ENCODE results near the gene MAN2A2.
A peak's percentile ranks its signal among the peaks of the same experiment; 100 is the strongest.

MAN2A2 gene

DNA sequence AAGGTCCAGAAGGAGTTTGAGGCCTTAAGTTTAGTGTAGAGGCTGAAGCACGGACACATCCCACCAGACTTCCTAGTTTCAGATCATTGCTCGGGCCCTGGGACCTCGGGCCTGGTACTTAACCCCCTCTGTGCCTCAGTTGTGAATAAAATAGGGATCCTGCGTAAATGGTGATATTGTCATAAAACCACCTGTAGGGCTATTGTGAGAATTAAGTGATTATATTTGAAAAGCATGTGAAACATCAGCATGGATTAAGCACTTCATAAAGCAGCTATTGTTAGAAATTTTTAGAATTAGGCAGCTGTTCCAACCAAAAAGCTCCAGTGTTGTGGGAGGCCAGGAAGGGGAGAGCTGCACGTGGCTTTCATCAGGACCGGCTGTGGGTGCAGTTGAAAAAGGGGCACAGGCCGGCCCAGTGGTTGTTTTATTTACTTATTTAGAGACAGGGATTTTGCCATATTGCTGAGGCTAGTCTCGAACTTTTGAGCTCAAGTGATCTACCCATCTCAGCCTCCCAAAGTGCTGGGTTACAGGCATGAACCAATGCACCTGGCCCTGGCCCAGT lies 56.0 kb downstream of the MAN2A2 start:
- no peak overlapping the region for H3K4me3 Mint-ChIP-seq
- peaks cover 74% of the 10 kb centered on the region for H3K36me3 Mint-ChIP-seq
- peaks cover 7% of the 10 kb centered on the region for H3K4me1 Mint-ChIP-seq
- no peaks in the 10 kb centered on the region for H3K9me3 Mint-ChIP-seq
- ATAC-seq (no peak), DNase-seq (ENCODE audit: low spot score in 2 of 2) (no peak)
- no peak overlapping the region for H3K27ac Mint-ChIP-seq

DNA sequence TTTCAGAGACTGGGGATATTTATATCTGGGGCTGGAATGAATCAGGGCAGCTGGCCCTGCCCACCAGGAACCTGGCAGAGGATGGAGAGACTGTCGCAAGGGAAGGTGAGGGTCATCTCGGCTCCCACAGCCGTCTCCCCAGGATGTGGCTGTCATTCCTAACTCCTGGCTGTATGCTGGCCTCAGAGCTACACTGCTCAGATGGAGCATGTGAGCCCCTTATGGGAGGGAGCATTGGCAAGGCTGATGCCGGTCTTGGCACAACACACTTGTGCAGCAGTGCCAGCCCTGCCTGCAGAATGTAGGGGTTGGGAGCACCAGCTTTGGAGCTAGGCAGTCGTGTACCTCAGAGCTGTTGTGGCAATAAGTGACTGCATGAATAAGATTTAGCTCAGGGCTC lies 56.8 kb downstream of the MAN2A2 start:
- ATAC-seq, result no peak
- H3K36me3 Mint-ChIP-seq, result peaks cover 74% of the 10 kb centered on the region
- H3K27ac Mint-ChIP-seq, result no peak overlapping the region
- H3K4me1 Mint-ChIP-seq, result peaks cover 6% of the 10 kb centered on the region
- no peak for DNase-seq (ENCODE audit: low spot score in 2 of 2)
- H3K9me3 Mint-ChIP-seq, result no peaks in the 10 kb centered on the region
- H3K4me3 Mint-ChIP-seq, result no peak overlapping the region

DNA sequence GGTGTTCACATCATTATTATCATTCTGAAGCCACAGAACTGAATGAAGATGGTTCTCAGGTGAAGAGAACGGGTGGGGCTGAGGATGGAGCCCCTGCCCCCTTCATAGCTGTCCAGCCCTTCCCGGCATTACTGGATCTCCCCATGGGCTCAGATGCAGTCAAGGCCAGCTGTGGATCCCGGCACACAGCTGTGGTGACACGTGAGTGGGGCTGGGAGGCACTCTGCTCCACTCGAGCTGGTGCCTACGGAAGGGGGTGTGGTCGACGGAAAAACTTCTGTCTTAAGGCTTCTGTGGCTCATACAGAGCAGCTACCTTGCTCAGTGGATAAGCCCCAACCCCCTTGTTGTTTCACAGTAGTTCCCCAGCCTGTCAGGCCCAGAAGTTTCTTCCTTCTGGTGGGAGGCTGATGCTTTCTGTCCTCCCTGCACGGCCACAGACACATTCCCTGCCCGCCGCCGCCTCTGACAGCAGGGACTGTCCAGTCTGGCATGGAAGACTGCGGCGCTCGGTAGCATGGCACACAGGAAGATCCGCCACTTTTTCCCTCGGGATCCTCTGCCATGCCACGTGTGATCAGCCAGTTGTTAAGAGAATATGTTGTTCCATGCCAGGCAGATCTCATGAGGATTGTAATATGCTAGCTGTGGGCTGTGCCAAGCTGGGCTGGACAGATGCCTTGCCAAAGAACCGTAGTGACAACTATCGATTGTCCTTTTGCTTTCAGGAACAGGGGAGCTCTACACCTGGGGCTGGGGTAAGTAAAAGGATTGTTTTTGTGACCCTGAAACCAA lies 57.4 kb downstream of the MAN2A2 start:
- no peaks in the 10 kb centered on the region for H3K9me3 Mint-ChIP-seq
- peaks cover 6% of the 10 kb centered on the region for H3K4me1 Mint-ChIP-seq
- H3K4me3 Mint-ChIP-seq, result no peak overlapping the region
- DNase-seq (ENCODE audit: low spot score in 2 of 2), result no peak
- peak overlapping the region; percentile 5 for H3K27ac Mint-ChIP-seq
- H3K36me3 Mint-ChIP-seq, result peaks cover 78% of the 10 kb centered on the region
- no peak for ATAC-seq

DNA sequence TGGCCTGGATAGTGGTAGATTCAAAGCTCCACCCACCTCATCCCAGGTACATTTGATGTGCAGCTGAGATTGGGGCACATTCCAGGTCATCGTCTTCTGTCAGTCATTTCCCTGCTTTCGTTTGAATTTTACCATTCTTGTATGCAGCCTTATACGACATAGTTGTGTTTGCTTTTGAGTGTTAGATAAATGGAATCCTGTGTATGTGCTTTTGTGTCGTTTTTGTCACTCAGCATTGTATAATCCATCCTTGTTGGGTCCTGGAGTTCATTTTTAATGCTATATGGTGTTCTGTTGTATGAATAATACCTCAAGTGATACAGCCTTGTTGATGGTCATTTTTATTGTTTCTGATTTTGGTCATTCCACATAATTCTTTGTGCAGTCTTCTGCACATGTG lies 58.9 kb downstream of the MAN2A2 start:
- no peak overlapping the region for H3K4me3 Mint-ChIP-seq
- no peaks in the 10 kb centered on the region for H3K9me3 Mint-ChIP-seq
- ATAC-seq (no peak), DNase-seq (ENCODE audit: low spot score in 2 of 2) (no peak)
- no peak overlapping the region for H3K27ac Mint-ChIP-seq
- H3K4me1 Mint-ChIP-seq, result peaks cover 6% of the 10 kb centered on the region
- H3K36me3 Mint-ChIP-seq, result peaks cover 89% of the 10 kb centered on the region

DNA sequence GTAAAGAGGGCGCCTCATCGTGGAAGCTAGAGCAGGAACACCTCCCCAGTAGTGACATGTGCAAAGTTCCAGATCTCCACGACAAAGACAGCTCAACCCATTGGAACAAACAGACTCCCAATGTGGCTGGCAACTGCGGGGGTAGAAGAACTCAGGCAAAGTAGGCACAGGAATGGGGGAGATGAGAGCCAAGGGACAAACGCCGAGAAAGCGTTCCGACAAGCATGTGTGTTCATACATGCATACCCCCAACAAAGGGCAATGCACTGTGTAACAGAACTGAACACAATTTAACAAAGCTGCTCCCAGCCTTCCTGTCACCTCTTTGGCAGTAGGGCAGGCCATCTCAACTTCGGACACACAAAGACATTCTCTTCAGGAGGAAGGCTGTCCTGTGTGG lies 63.2 kb downstream of the MAN2A2 start:
- DNase-seq (ENCODE audit: low spot score in 2 of 2), result no peak
- Mint-ChIP-seq H3K27ac (no peak overlapping the region), H3K9me3 (no peaks in the 10 kb centered on the region), H3K36me3 (peaks cover 85% of the 10 kb centered on the region), H3K4me1 (no peaks in the 10 kb centered on the region), H3K4me3 (no peak overlapping the region)
- ATAC-seq, result no peak

DNA sequence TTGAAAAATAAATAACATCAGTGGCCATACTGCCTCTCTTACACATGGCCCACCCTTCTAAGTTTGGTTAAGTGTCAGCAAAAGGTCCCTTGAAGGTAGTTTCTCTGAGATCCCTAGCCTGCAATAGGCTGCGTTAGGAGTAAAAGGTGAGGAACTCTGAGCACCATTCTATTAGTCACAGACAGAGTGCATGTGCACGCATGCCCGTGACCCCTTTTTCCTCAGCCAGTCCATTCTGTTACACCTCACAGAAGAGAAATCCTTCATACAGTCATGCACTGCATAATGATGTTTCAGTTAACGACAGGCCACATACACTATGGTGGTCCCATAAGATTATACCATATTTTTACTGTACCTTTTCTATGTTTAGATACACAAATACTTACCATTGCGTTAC lies 64.1 kb downstream of the MAN2A2 start:
- no peak for ATAC-seq
- no peaks in the 10 kb centered on the region for H3K4me1 Mint-ChIP-seq

DNA sequence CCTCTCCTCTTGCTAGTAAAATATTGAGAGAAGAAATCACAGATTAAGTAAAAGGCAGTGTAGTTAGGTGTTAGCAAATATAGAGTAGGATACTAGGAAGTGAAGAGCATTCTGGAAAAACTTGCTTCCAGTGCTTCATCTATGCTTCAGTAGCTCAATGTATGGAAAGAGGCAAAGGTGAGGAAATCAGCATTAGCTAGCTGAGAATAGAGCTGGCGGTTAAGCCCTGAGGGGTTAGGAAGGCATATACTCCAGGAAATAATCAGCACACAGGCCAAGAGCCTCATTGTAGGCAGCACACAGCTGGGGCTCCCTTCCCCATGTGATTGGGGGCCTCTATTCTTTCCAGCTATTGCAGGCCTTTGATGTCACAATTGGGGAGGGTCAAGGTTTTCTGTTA lies 65.3 kb downstream of the MAN2A2 start:
- Mint-ChIP-seq H3K4me1 (no peaks in the 10 kb centered on the region), H3K9me3 (no peaks in the 10 kb centered on the region), H3K36me3 (peaks cover 85% of the 10 kb centered on the region), H3K4me3 (no peak overlapping the region), H3K27ac (no peak overlapping the region)
- ATAC-seq (no peak), DNase-seq (ENCODE audit: low spot score in 2 of 2) (no peak)

More for the DNA sequence above, 64.1 kb downstream of the MAN2A2 start:
- peaks cover 85% of the 10 kb centered on the region for H3K36me3 Mint-ChIP-seq
- DNase-seq (ENCODE audit: low spot score in 2 of 2), result no peak
- H3K4me3 Mint-ChIP-seq, result no peak overlapping the region
- H3K9me3 Mint-ChIP-seq, result no peaks in the 10 kb centered on the region
- no peak overlapping the region for H3K27ac Mint-ChIP-seq

DNA sequence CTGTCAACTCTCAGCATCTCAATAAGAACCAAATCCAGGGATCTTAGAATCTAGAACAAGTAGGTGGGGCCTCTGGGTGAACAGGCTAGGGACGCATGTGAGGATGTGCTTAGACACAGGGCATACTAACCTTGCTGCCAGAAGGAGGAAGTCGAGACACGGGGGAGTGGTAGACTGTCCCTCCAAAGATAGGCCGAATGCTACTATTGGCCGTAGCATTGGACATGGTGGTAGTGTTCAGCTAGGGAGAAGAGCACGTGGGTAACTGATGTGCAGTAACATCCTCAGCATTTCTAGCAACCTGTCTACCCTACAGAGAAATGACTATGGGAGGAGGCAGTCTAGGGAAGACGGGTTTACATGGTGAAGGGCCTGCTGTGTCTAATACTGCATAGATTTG lies 67.2 kb downstream of the MAN2A2 start:
- DNase-seq (ENCODE audit: low spot score in 2 of 2), result no peak
- ATAC-seq, result no peak
- no peaks in the 10 kb centered on the region for H3K4me1 Mint-ChIP-seq
- H3K36me3 Mint-ChIP-seq, result peaks cover 85% of the 10 kb centered on the region
- H3K27ac Mint-ChIP-seq, result no peak overlapping the region
- H3K4me3 Mint-ChIP-seq, result no peak overlapping the region
- H3K9me3 Mint-ChIP-seq, result no peaks in the 10 kb centered on the region

DNA sequence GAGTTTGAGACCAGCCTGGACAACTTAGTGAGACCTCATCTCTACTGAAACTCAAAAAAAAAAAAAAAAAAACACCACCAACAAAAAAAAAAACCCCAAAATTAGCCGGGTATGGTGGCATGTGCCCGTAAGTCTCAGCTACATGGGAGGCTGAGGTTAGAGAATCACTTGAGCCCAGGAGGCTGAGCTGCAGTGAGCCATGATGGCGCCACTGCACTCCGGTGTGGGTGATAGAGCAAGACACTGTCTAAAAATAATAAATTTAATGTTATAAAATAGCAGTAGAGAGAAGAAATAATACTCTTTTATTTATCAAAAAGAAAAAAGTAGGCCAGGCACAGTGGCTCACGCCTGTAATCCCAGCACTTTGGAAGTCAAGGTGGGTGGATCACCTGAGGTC lies 69.0 kb downstream of the MAN2A2 start:
- no peak for DNase-seq (ENCODE audit: low spot score in 2 of 2)
- peaks cover 90% of the 10 kb centered on the region for H3K36me3 Mint-ChIP-seq
- no peaks in the 10 kb centered on the region for H3K9me3 Mint-ChIP-seq
- H3K4me3 Mint-ChIP-seq, result no peak overlapping the region
- no peak for ATAC-seq
- no peaks in the 10 kb centered on the region for H3K4me1 Mint-ChIP-seq
- H3K27ac Mint-ChIP-seq, result no peak overlapping the region
